GM19239 (cell line): Measurements from ENCODE around the gene SLC6A6.

ENCODE experiments used
- DNase-seq: peaks from one replicate; pipeline ENCODE4 v3.0.0; 2011; ENCODE audit warnings: low spot score; ENCODE audit not compliant: insufficient read length
- FAIRE-seq: peaks from 2 replicates; lab custom pipeline; 2011; peaks lifted over from hg19 to GRCh38; lab: Jason Lieb, UNC

Gene SLC6A6

DNA sequence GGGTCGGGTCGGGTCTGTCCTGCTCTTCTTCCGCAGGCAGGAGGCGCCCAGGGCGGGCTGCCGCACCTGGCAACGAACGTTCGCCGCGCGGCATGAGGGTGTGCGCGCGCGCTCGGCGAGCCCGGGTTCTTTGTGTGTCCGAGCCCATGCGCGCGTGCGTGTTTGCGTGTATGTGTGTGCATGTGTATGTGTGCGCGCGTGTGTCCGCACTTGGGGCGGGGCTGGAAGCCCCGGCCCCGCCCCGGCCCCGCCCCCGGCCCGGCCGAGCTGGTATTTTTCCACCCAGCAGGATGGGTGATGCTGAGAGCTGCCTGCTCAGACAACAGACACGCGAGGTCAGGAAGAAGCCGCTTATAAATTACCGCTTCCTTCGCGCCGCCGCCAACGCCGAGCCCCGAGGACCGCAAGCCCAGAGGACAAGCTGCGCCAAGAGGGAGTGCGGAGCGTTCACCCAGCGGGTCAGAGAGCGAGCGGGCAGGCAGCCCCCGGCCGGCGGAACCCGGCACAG is at the start of gene SLC6A6:
SLC6A6 (plus strand) TSS at position 303 of the 508 bp plus-strand sequence. CDS start 41,029 bp downstream, outside the sequence.
- peak; percentile 81 for FAIRE-seq
- peak; percentile 89 for DNase-seq

DNA sequence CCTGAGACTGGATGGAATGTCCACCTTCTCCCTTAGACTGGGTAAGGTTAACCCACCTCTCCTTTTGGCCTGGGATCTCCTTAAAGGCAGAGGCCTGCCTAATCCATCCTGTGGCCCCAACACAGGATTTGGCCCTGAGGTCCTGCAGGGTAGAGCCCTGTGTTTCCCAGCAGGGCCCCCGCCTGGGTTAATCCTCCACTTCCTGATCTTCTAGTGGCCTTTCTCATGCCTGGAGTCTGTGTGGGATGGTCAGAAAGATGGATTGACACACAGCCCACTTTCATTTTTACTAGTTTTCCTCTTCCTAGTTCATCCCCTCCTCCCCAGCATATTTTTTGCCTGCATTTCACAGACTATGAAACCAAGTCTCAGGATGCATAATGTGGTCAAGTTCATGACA is 48.9 kb upstream of the SLC6A6 start:
- DNase-seq: no peak
- no peak for FAIRE-seq

DNA sequence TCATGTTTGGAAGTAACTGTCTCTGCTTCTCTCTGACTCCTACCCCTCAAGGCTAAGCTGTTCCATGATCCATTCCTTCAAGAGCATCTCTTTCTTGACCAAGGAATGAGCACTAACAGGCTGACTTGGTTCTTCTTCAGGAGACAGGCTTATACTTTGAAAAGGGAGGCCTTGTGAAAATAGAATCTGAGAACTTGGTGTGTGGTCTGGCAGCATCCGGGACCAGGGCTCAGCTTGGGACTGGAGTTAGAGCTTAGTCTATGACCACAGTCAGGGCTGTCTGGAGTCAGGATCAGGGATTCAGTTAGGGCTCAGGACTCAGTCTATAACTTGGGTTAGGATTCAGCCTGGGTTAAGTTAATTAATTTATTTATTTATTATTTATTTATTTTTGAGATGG is 44.9 kb upstream of the SLC6A6 start:
- no peak for FAIRE-seq
- no peak for DNase-seq

DNA sequence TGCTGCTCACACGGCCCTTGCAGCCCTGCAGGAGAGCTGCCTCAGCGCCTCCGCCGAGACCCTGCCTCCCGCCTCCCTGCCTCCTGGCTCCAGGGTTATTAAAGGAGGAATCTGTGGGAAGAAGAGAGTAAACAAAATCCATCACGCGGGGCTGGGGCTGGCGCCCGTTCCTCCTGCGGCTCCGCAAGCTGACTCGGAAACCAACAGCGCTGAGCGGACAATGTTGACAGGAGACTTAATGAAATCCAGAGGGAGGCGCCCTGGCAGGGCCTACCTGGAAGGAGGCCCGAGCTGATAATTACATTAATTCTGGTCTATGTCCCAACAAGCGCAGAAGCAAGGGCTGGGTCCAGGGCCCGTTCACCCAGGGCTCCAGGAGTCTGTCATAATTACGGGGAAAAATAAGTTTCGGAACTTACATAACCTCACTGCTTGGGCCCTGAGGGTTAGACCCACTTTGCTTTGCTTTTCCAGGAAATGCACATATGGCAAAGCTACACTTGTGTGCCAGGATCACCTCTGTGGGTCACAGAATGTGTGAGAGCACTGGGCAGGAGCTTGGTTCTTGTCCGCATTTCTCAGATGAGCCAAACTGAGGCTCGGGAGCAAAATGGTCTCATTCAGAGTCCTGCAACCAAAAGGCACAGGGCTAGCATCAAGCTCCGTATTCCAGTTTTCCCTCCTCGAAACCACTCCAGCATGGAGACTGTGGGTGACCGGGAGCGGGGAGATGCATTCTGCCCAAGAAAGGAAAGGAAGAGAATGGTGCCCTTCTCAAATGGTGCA is 43.8 kb upstream of the SLC6A6 start:
- DNase-seq: no peak

DNA sequence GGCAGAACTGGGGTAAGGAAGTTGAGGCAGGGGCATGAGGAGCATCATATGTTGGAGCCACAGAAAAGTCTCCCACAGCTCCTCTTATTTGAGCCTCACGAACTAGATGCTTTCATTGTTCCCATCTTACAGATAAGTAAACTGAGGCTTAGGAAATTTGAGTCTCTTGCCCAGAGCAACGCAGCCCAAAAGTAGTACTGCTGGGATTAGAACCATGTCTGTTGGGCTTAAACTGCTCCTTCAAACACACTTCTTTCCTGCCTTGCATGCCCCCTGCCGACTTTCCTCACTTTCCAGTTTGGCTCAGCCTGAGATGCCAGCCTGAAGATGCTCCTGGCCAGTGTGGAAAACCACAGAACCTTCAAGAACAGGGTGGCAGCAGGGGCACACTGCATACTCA is 43.1 kb upstream of the SLC6A6 start:
- no peak for DNase-seq
- FAIRE-seq: no peak

More for the DNA sequence above, 43.8 kb upstream of the SLC6A6 start:
- FAIRE-seq: no peak

DNA sequence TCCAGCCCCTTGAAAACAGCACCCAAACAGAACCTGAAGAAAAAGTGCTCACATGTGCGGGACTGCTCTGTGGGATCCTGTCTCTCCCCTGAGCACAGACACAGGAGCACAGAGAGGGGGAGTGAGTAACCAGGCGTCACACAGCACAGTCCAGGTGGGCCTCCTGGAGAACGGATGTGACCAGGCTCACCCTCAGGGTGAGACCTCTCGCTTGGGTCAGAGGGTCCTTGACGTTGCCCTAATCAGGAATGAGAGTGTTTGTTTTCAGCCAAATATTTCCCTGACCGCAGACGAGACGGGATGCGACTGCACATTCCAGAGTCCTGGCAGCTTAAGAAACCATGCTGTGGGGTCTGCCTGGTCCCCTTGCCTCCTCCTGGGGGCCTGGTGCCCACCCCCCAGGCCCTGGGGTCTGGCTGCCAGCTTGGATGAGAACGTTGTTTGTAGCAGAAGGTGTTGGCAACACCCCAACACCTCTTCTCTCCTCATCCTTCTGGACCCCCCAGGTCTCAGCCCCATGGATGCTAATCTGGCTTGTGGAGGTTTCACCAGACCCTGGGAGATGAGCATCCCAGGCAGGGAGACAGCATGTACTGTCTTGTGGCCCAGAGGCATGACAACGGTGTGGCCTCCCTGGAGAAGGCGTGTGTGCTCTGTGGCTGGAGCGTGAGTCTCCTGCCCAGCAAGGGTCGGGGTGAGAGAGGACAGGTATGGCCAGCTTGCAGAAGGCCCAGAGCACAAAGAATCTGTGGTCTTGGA is 42.1 kb upstream of the SLC6A6 start:
- no peak for DNase-seq
- FAIRE-seq: no peak

DNA sequence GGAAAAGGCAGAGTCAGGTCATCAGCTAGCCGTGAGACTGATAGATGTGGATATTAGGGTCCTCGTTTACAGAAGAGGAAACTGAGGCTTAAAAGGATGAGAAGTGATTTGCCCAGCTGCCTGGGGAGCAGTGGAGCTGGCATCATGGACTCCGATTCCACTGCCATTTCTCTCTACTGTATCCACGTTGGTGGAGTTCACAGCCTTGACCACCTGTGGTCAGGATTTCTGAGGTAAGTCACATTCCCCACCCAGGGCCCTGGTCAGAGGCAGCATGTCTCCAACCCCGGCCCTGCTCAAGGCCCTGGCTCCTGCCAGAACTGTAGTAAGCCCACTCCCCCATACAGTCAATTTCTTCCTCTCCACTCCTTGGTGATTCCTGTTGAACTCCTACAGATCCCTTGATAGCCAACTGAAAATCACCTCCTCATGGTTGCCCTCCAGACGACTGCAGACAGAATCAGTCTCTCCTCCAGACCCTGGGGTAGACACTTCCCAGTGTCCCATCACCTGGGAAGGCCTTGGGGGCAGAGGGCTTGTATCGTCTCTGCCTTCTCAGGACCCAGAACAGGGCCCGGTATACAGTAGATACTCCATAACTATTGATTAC is 41.2 kb upstream of the SLC6A6 start:
- FAIRE-seq: no peak
- DNase-seq: no peak

DNA sequence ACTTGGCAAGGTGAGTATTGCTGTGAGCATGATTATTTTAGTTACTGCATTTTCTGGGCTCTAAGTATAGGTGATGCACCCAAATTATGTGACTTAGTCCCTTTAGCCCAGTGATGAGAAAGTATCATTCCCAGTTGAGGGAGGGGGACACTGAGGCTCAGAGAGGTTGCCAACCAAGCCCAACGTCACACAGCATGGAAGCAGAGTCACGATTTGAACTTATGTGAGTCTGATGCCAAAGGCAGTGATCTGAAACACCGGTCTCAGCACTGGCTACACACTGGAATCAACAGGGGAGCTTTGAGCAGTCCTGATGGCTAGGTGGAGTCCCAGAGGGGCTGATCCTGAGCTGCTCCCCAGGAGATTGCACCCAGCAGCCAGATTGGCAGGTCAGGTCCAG is 39.5 kb upstream of the SLC6A6 start:
- FAIRE-seq: no peak

DNA sequence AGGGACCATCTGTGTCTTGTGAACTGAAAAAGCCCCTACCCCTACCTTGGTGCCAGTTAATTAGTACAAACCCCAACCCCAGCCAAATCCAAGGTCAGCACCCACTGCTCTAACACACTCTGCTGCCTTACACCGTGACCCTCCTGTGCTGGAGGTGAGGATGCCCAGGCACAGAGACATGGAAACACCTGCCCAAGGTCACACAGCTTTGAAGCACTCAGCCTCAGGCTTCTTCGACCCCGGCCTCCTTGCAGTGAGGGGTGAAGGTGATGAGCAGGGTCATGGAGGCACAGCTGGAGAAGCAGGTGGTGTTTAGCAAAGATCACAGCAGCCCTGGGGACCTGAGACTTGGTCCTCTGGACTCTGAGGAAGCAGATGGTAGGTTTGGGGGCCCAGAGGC is 39.0 kb upstream of the SLC6A6 start:
- FAIRE-seq: no peak
- no peak for DNase-seq

More for the DNA sequence above, 39.5 kb upstream of the SLC6A6 start:
- DNase-seq: no peak

DNA sequence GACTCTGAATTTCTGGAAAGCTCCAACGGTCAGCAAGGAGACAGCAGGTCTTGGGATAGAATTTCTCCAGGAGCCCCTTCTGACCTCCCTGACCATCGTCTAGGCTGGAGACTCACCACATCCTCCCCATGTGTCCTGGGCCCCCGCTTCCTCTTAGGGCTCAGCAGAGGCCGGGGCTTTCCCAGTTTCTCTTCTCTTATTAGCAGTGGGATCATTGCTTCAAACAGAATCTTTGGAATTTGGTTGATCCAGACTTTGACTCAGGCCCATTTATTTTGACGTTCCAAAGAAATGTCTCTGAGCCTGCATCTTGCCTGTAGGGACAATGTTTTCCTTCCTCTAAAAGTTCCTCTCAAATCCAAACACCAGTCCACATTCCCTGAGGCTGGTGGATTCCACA is 38.4 kb upstream of the SLC6A6 start:
- DNase-seq: no peak
- no peak for FAIRE-seq

DNA sequence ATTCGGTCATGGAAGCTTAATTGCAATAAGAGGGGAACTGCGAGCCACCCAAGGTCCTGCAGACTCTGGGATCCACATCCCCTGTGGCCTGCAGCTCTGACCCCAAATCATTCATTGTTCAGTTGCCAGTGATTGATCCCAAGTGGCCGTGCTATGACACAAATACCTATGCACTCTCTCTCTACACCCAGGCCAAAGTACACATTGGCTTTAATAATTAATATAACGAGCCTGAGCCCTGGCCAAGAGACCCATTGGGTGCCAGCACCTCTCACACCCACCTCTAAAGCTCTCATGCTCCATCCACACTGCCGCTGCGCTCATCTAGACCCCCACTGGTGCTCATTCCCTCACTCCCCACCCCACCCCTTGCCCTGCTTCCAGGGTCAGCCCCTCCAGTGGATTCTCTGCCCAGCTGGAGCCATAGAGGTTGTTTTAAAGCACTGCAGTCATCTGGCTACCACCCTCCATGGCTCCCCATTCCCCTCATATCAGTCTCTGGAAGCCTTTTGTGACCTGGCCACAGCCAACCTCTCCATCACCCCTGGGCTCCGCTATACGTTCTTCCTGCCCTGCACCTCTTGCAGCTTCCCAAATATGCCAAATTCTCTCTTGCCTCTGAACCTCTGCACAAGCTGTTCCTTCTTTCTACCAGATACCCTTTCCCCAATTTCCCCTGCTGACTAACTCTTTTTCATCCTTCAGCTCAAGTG is 37.7 kb upstream of the SLC6A6 start:
- no peak for DNase-seq
- FAIRE-seq: no peak

DNA sequence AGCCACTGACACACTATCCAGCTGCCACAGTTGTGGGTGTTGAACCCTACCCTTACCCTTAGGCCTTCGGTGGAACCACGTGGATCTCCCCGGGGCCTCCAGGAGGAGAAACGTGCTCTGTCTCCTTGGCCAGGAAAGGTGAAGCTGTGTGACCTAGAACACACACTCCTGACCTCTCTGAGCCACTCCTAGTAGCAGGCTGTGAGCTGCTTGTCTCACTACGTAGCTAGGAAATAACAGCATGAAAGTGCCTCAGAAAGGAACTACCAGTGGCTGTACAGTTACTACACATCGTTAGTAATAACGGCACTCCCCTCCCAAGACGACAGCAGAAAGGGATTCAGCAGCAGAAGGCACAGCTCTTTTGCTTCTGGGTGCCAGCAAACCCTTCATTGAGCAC is 36.2 kb upstream of the SLC6A6 start:
- FAIRE-seq (no peak), DNase-seq (no peak)

DNA sequence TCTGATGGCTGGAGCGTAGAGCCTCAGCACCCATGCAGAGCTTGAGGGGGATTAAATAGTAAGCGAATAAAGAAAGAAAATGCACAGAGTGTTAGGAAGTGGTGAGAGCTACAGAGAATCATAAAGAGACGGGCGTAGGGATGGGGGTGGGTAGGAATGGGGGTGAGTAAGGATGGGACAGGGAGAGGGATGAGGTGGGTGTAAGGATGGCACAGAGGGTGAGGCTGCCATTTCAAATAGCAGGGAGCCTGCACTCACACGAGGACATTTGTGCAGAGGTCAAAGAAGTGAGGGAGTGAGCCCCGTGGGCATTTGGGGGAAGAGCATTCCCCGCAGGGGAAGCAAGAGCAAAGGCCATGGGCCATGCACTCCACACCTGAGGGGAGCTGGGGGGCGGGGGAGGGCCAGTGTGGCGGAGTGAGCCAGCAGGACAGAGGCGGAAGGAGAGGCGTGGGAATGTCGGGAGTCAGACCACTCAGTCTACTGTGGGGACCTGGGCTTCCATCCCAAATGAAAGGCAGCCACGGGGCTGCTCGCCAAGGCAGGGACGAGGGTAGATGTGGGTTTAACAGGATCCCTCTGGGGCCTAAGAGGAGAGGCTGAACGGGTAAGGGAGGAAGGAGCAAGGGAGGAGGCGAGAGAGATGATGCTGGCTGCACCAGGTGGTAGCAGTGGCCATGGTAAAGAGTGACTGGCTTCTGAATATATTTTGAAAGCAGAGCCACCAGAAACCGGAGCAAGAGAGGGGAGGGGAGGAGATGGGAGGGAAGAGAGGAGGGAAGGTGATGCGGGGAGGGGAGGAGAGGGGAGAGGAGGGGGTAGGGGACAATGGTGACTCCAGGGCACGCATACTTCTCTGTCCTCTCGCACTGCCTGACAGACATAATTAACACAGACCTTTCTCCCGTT is 35.2 kb upstream of the SLC6A6 start:
- DNase-seq: no peak

DNA sequence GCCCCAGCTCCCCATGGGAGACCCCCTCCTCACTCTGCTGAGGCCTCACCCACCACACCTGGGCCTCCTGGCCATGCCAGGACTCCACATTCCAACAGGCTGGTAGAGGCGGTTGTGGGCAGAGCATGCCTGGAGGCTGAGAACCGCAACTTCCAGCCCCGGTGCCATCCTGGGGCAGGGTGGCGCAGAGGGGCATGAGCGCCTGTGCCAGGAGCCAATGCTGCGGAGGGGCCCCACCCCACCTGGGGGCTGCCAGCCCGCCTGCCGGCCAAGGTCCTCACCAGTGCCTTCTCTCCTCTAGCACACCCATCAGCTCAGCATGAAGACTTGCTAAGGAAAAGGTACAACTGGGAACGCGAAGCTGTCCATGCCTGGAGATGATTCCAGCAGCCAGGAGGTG is 34.3 kb upstream of the SLC6A6 start:
- no peak for DNase-seq
- no peak for FAIRE-seq

More for the DNA sequence above, 35.2 kb upstream of the SLC6A6 start:
- no peak for FAIRE-seq

DNA sequence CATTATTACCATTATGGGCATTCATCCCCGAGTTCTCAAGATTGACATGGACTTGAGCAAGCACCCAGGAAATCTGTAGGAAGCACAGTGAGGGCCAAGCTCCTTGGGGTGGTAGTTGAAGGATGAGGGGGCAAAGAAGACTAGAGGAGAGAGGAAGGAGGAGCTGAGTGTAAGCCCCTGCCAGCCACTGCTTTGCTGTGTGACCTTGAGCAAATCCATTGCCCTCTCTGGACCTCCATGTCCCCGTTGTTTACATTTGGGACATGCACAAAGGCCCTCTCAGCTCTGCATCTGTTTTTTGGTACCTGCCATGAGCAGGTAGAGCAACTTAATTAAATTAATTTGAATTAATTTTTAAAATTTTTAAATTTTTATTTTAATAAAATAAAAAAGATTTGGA is 33.5 kb upstream of the SLC6A6 start:
- no peak for FAIRE-seq

DNA sequence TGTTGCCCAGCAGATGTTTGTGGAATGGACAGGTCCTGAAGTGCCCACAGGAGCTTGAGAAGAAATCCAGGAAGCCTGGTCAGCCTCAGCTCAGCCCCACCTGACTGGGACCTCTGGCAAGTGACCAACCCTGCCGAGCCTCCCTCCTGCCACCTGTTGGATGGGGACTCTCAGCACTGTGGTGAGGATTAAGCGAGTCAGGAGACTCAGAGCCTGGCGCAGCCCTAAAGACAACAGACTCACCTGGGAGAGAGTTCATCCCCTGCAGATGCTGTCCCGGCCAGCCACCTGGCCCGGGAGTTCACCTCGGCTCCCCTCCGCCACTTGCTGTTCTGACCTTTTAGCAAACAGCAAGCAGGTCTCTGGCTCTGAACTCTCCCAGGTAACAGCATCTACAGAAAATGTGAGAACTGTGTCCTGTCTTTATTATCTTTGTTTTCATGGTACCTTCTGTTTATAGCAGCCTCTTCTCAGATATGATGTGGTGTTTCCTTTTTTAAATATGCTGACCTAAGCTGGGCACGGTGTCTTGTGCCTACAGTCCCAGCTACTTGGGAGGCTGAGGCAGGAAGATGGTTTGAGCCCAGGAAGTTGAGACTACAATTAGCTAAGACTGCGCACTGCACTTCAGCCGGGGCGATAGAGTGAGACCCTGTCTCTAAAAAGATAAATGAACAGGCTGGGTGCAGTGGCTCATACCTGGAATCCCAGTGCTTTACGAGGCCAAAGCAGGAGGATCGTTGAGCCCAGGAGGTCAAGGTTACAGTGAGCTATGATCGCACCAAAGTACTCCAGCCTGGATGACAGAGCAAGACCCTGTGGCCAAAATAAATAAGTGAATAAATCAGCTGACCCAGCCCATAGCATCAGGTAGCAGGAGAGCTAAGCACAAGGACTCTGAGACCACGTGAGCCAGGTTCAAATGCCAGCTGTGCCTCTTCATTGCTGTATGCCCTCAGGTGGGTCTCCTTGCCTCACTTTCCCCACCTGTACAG is 32.4 kb upstream of the SLC6A6 start:
- DNase-seq: no peak
- no peak for FAIRE-seq

More for the DNA sequence above, 33.5 kb upstream of the SLC6A6 start:
- DNase-seq: no peak

DNA sequence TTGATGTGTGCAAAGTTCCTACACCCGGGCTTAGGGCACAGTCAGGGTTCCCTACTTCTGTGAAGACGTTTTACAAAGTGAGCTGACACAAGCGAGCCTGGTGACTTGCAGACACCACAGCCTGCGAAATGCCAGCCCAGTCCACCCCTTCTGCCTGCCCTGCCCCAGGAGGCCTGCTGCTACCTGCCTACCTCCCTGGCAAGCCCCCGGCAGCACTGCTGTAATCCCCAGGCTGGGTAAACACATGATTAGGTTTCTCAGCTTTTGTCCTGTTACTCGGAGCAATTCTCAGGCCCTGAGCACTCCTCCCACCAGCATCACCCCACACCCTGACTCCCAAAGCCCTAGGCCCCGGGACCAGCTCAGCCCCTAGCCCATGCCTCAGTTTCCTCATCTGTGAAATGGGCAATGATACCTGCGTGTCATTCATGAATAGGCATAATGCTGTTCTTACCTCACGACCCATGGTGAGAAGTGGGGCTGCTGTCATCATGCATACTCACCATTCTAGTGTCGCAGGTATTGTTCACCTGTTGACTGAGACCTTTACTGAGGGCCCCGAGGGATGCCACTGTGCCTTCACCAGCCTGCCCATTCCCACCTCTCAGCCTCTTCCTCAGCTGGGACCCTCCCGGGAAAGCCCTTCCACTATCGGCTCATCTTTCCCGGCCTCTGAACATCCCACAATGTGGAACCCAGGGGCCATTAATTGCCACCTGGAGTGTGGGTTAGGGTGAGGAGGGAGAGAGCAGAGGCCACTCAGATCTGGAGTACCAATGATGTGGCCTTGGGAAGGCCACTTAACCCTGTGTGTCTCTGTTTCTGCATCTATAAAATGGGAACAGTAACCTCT is 31.5 kb upstream of the SLC6A6 start:
- FAIRE-seq (no peak), DNase-seq (no peak)
